Panc1 (cell line): ENCODE measurements around the gene TP73. TPM values are rescaled to one million over a fixed set of nuclear protein-coding genes. Genes with fewer than 3 reads are reported as not detected.

Experiments
- ATAC-seq: fragments of 200-7000 bp; cut with Tn5 transposase; 2 replicates; pipeline ENCODE4 v1.9.1; 2020; ENCODE audit warnings: mild to moderate bottlenecking, moderate library complexity
- BruUV-seq: library from RNA; stranded (reverse); fragments of 400-500 nt; replicated peaks from 2 replicates; lab custom pipeline; 2021; lab: Mats Ljungman, UMichigan
- CTCF ChIA-PET: fragments of 300-600 bp; sonication (Branson Sonifier 250); formaldehyde crosslinking; loops from one replicate; lab custom pipeline; 2022; ENCODE audit warnings: antibody characterized with exemption; lab: Charles Lee
- POLR2A ChIA-PET: fragments of 300-600 bp; sonication (Branson Sonifier 250); formaldehyde crosslinking; loops from one replicate; lab custom pipeline; 2022; ENCODE audit warnings: antibody characterized with exemption; lab: Charles Lee
- DNase-seq: peaks from one replicate; pipeline ENCODE4 v3.0.0-alpha.2; 2010; ENCODE audit warnings: low read depth, low spot score
- H3K27ac ChIP-seq: 2 replicates; pipeline ENCODE4 v1.5.1; 2011; ENCODE audit warnings: mild to moderate bottlenecking, low read length, inconsistent platforms
- H3K27me3 ChIP-seq: fragments of 200-500 bp; sonication (Bioruptor generic); 2 replicates; pipeline ENCODE4 v1.6.0; 2014; ENCODE audit warnings: low read length, inconsistent platforms; ENCODE audit not compliant: control insufficient read depth, insufficient read depth
- H3K36me3 ChIP-seq: fragments of 200-500 bp; sonication (Bioruptor generic); 2 replicates; pipeline ENCODE4 v1.5.1; 2014; ENCODE audit warnings: inconsistent platforms, mild to moderate bottlenecking, low read length, moderate library complexity; ENCODE audit not compliant: control insufficient read depth, insufficient read depth
- H3K4me1 ChIP-seq: 2 replicates; pipeline ENCODE4 v1.5.1; 2011; ENCODE audit warnings: inconsistent platforms, mild to moderate bottlenecking, low read length, moderate library complexity; ENCODE audit not compliant: control insufficient read depth, insufficient read depth
- H3K4me3 ChIP-seq, 2 experiments: 2 replicates each; pipeline ENCODE4 v1.5.1; 2011 to 2012; ENCODE audit warnings: low read depth in 2 of 2, low read length in 2 of 2, mild to moderate bottlenecking in 2 of 2, inconsistent platforms in 1 of 2, moderate library complexity in 1 of 2
- H3K9me3 ChIP-seq: fragments of 200-500 bp; sonication (Bioruptor generic); 2 replicates; pipeline ENCODE4 v1.5.1; 2014; ENCODE audit warnings: low read depth, mild to moderate bottlenecking, inconsistent platforms, low read length, moderate library complexity; ENCODE audit not compliant: control insufficient read depth, insufficient read depth
- CTCF ChIP-seq: fragments of 450-650 bp; IDR thresholded peaks from 2 replicates; pipeline ENCODE4 v1.5.1; 2017; ENCODE audit warnings: mild to moderate bottlenecking
- POLR2AphosphoS5 ChIP-seq: IDR thresholded peaks from 2 replicates; pipeline ENCODE4 v1.6.1; 2012; ENCODE audit warnings: mild to moderate bottlenecking, low read depth, low read length, moderate library complexity
- REST ChIP-seq, 2 experiments: IDR thresholded peaks; 2 replicates each; pipeline ENCODE4 v1.6.1; 2011 to 2012; ENCODE audit warnings: low read depth in 2 of 2, control low read depth in 1 of 2, low read length in 1 of 2, mild to moderate bottlenecking in 1 of 2, moderate library complexity in 1 of 2; ENCODE audit not compliant: insufficient read depth in 1 of 2
- SIN3A ChIP-seq: IDR thresholded peaks from 2 replicates; pipeline ENCODE4 v1.6.1; 2012; ENCODE audit warnings: low read depth, mild to moderate bottlenecking, low read length, moderate library complexity, borderline replicate concordance; ENCODE audit not compliant: insufficient read depth
- TCF7L2 ChIP-seq: IDR thresholded peaks from 2 replicates; pipeline ENCODE4 v1.6.1; 2011; ENCODE audit warnings: mild to moderate bottlenecking, low read depth, low read length, inconsistent platforms
- in situ Hi-C: cut with HindIII; loops from 2 replicates; pipeline ENCODE4 v1.10.0; 2016; ENCODE audit warnings: low sequenced_read_pairs, low pct_unique_long_range_greater_than_20kb
- intact Hi-C: fragments of 100-400 bp; cut with micrococcal nuclease; formaldehyde crosslinking; loops from one replicate; pipeline ENCODE4 v1.10.0; 2022; ENCODE audit not compliant: unreplicated experiment
- total RNA-seq: library from RNA; stranded (reverse); gene quantifications from one replicate; pipeline ENCODE4 v1.2.1, GENCODE V29; 2021; ENCODE audit not compliant: unreplicated experiment

Gene TP73
- total RNA-seq, 1 experiment from 2014 or later, result 4.7 TPM

- Histone ChIP-seq H3K4me1 (no peaks in the 10 kb centered on the region), H3K9me3 (no peaks in the 10 kb centered on the region), H3K4me3 (no peak overlapping the region), H3K36me3 (no peaks in the 10 kb centered on the region), H3K27ac (no peak overlapping the region), H3K27me3 (no peaks in the 10 kb centered on the region)
- intact Hi-C loops, result no loop called here
- CTCF ChIA-PET, result no interaction called here
- POLR2A ChIA-PET, result no interaction called here
- DNase-seq (no peak), ATAC-seq (no peak)
- TF ChIP-seq POLR2AphosphoS5 (no peak), REST (IDR thresholded peaks at IDR 0.05; ENCODE audit: insufficient read depth in 1 of 2, low read depth in 2 of 2, low read length in 1 of 2) (no peak), TCF7L2 (no peak), CTCF (no peak), SIN3A (no peak)
- no TSS peak for BruUV-seq
- in situ Hi-C loops, result no loop called here
Observed at GRCh38 chr1:3638676-3639075, 13.6 kb upstream of the TP73 start.

GRCh38 chr1:3639397-3639911 lies 12.9 kb upstream of the TP73 start:
- no TSS peak for BruUV-seq

More at GRCh38 chr1:3639397-3639911, 12.9 kb upstream of the TP73 start:
- Histone ChIP-seq H3K4me1 (no peaks in the 10 kb centered on the region), H3K36me3 (no peaks in the 10 kb centered on the region), H3K27me3 (no peaks in the 10 kb centered on the region), H3K9me3 (no peaks in the 10 kb centered on the region), H3K4me3 (no peak overlapping the region), H3K27ac (no peak overlapping the region)
- DNase-seq, result no peak
- POLR2A ChIA-PET, result no interaction called here
- intact Hi-C loops (no loop called here), in situ Hi-C loops (no loop called here)
- CTCF ChIA-PET, result no interaction called here
- TF ChIP-seq SIN3A (no peak), CTCF (no peak), POLR2AphosphoS5 (no peak), REST (IDR thresholded peaks at IDR 0.05; ENCODE audit: insufficient read depth in 1 of 2, low read depth in 2 of 2, low read length in 1 of 2) (no peak), TCF7L2 (no peak)
- ATAC-seq, result no peak
